Neural progenitor cell (in vitro differentiated cells): Measurements from ENCODE around the gene RNF220. TPM values are rescaled to one million over a fixed set of nuclear protein-coding genes. Genes with fewer than 3 reads are reported as not detected.

ENCODE experiments used
- DNase-seq: peaks from one replicate; pipeline ENCODE4 v3.0.0-alpha.2; 2016; ENCODE audit warnings: low spot score
- H2AFZ ChIP-seq: fragments of 200-600 bp; sonication (generic); replicated peaks from 2 replicates; pipeline ENCODE4 v1.6.1; 2016; ENCODE audit warnings: antibody characterized with exemption
- H3F3A ChIP-seq: fragments of 200-600 bp; sonication (generic); 2 replicates; pipeline ENCODE4 v1.6.1; 2016; ENCODE audit warnings: antibody characterized with exemption, low read depth
- H3K27ac ChIP-seq: fragments of 200-600 bp; sonication (generic); 2 replicates; pipeline ENCODE4 v1.5.1; 2016; ENCODE audit warnings: mild to moderate bottlenecking
- H3K27me3 ChIP-seq: fragments of 200-600 bp; sonication (generic); 2 replicates; pipeline ENCODE4 v1.6.1; 2016; ENCODE audit warnings: mild to moderate bottlenecking, moderate library complexity
- H3K36me3 ChIP-seq: fragments of 200-600 bp; sonication (generic); 2 replicates; pipeline ENCODE4 v1.5.1; 2016
- H3K4me1 ChIP-seq: fragments of 200-600 bp; sonication (generic); 2 replicates; pipeline ENCODE4 v1.6.1; 2016; ENCODE audit warnings: mixed run types
- H3K4me2 ChIP-seq: fragments of 200-600 bp; sonication (generic); 2 replicates; pipeline ENCODE4 v1.6.1; 2016
- H3K4me3 ChIP-seq: fragments of 200-600 bp; sonication (generic); 2 replicates; pipeline ENCODE4 v1.5.1; 2016
- H3K79me2 ChIP-seq: fragments of 200-600 bp; sonication (generic); 2 replicates; pipeline ENCODE4 v1.6.1; 2016; ENCODE audit warnings: low read depth
- H3K9ac ChIP-seq: fragments of 200-600 bp; sonication (generic); 2 replicates; pipeline ENCODE4 v1.6.1; 2016
- H3K9me3 ChIP-seq: fragments of 200-600 bp; sonication (generic); 2 replicates; pipeline ENCODE4 v1.5.1; 2016; ENCODE audit warnings: low read depth
- H4K20me1 ChIP-seq: fragments of 200-600 bp; sonication (generic); 2 replicates; pipeline ENCODE4 v1.6.1; 2016; ENCODE audit warnings: low read depth
- H3K27ac Mint-ChIP-seq: 3 replicates; pipeline ENCODE4 v1.8.0; 2021; ENCODE audit warnings: mixed read lengths
- H3K27me3 Mint-ChIP-seq: 2 replicates; pipeline ENCODE4 v1.8.0; 2022; ENCODE audit warnings: low read depth, mild to moderate bottlenecking, inconsistent platforms, moderate library complexity, mixed read lengths; ENCODE audit not compliant: insufficient read depth
- H3K36me3 Mint-ChIP-seq: 3 replicates; pipeline ENCODE4 v1.8.0; 2021; ENCODE audit warnings: mixed read lengths
- H3K4me1 Mint-ChIP-seq: 3 replicates; pipeline ENCODE4 v1.8.0; 2021; ENCODE audit warnings: mixed read lengths
- H3K4me3 Mint-ChIP-seq: 3 replicates; pipeline ENCODE4 v1.8.0; 2021; ENCODE audit warnings: mild to moderate bottlenecking, moderate library complexity, mixed read lengths
- H3K9me3 Mint-ChIP-seq: 3 replicates; pipeline ENCODE4 v1.8.0; 2020; ENCODE audit warnings: mixed read lengths
- EZH2 ChIP-seq: fragments of 200-600 bp; sonication (generic); IDR thresholded peaks from 2 replicates; pipeline ENCODE4 v1.6.1; 2017; ENCODE audit warnings: antibody characterized with exemption, mild to moderate bottlenecking, moderate library complexity
- EZH2phosphoT487 ChIP-seq: fragments of 200-600 bp; sonication (generic); IDR thresholded peaks from 2 replicates; pipeline ENCODE4 v1.6.1; 2017; ENCODE audit warnings: antibody characterized with exemption
- total RNA-seq: library from RNA; depleted of rRNA; stranded (reverse); fragments of >200 nt; gene quantifications from 2 replicates; pipeline ENCODE4 v1.2.3, GENCODE V29; 2015; ENCODE audit warnings: low replicate concordance
- TF ChIP-seq, protein P1 (sequence below): fragments of 200-600 bp; sonication (generic); IDR thresholded peaks from 2 replicates; pipeline ENCODE4 v1.5.1; 2017; ENCODE audit warnings: antibody characterized with exemption, mild to moderate bottlenecking

Gene RNF220
- total RNA-seq, 1 donor from 2014 or later = 93.8 TPM

DNA sequence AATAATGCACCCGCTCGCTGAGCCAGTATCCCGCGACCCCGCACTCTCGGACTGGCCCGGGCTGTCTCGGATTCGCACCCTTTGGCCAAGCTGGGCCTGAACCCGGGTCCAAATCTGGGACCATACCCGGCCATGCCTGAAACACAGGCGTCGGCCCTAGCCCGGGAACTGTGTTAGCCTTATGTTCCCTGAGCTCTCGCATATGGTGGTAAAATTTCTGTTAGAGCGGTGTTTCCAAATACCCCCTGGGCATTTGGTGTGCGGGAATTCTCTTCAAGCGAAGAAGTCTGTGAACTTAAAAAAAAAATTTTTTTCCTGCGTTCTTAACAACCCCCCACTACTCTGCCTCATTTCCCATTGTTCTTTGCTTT, 3.1 kb downstream of the RNF220 start:
- peak overlapping the region; percentile 52 for H3K4me3 ChIP-seq
- Mint-ChIP-seq H3K27ac (no peak overlapping the region), H3K36me3 (no peaks in the 10 kb centered on the region), H3K4me3 (peak overlapping the region; percentile 84), H3K9me3 (peaks cover 2% of the 10 kb centered on the region), H3K4me1 (peaks cover 17% of the 10 kb centered on the region), H3K27me3 (peaks cover 36% of the 10 kb centered on the region)
- peak; percentile 39 for DNase-seq
- H3K36me3 ChIP-seq = no peaks in the 10 kb centered on the region
- peaks cover 100% of the 10 kb centered on the region for H3K27me3 ChIP-seq
- H3K79me2 ChIP-seq = no peaks in the 10 kb centered on the region
- peaks cover 41% of the 10 kb centered on the region for H3F3A ChIP-seq
- no peak overlapping the region for H3K9ac ChIP-seq
- H3K4me1 ChIP-seq = peaks cover 24% of the 10 kb centered on the region
- no peaks in the 10 kb centered on the region for H3K9me3 ChIP-seq
- no peak overlapping the region for H2AFZ ChIP-seq
- peak; percentile 92 for TF ChIP-seq EZH2phosphoT487
- TF ChIP-seq EZH2 = peak; percentile 96
- TF ChIP-seq, protein P1, sequence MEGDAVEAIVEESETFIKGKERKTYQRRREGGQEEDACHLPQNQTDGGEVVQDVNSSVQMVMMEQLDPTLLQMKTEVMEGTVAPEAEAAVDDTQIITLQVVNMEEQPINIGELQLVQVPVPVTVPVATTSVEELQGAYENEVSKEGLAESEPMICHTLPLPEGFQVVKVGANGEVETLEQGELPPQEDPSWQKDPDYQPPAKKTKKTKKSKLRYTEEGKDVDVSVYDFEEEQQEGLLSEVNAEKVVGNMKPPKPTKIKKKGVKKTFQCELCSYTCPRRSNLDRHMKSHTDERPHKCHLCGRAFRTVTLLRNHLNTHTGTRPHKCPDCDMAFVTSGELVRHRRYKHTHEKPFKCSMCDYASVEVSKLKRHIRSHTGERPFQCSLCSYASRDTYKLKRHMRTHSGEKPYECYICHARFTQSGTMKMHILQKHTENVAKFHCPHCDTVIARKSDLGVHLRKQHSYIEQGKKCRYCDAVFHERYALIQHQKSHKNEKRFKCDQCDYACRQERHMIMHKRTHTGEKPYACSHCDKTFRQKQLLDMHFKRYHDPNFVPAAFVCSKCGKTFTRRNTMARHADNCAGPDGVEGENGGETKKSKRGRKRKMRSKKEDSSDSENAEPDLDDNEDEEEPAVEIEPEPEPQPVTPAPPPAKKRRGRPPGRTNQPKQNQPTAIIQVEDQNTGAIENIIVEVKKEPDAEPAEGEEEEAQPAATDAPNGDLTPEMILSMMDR = no peak
- peaks cover 73% of the 10 kb centered on the region for H4K20me1 ChIP-seq
- no peak overlapping the region for H3K4me2 ChIP-seq
- no peak overlapping the region for H3K27ac ChIP-seq

DNA sequence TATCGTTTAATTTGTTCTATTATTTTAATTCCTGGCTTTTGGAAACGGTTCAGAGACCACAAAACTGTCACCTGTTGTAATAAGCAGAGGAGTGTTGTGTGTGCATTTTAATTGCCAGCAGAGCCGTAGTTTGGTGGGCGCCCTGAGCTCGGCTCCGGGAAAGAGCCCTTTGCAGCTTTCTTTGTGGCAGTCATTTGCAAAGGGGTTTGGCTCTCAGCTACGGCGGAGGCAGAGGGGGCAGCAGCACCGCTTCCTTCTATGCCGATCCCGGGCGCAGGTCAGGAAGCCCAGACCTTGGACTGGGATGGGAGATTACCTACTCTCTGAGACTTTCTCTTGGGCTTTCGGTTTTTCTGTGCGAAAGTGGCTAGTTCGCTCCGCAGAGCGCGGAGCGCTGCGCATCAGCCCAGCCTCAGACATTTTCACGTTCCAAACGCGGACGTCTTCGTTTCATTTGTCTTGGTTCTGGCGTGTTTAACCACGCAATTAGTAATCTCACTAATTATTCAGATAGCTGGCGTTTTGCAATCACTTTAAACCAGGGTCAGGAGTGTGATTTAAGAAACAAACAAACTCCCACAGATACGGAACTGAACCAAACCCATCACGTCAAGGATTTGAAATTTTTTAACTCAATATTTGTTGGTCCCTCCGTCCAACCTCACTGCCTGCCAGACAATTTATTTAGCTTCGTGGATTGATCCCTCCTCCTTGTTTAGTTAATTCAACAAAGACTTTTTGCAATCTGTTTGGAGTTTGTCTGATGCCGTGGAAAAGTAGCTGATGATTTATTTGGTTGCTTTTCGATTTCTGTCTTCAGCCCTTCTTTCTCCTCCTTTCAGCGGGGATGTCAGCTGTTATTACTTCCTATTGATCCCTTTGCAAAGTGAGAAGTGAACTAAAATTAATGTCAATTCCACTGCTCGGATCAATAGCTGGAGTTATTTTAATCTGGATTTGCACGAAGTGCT, 3.9 kb downstream of the RNF220 start:
- Histone ChIP-seq H2AFZ (no peak overlapping the region), H4K20me1 (peaks cover 80% of the 10 kb centered on the region), H3K36me3 (no peaks in the 10 kb centered on the region), H3K9me3 (no peaks in the 10 kb centered on the region), H3K4me1 (peaks cover 24% of the 10 kb centered on the region), H3F3A (peaks cover 44% of the 10 kb centered on the region), H3K4me2 (peak overlapping the region; percentile 39), H3K79me2 (no peaks in the 10 kb centered on the region), H3K4me3 (no peak overlapping the region), H3K27me3 (peaks cover 100% of the 10 kb centered on the region), H3K9ac (no peak overlapping the region), H3K27ac (no peak overlapping the region)
- Mint-ChIP-seq H3K36me3 (no peaks in the 10 kb centered on the region), H3K27me3 (peaks cover 36% of the 10 kb centered on the region), H3K27ac (no peak overlapping the region), H3K4me3 (peak overlapping the region; percentile 84), H3K4me1 (peaks cover 17% of the 10 kb centered on the region), H3K9me3 (peaks cover 2% of the 10 kb centered on the region)
- TF ChIP-seq EZH2phosphoT487 (no peak), EZH2 (peak; percentile 59)
- TF ChIP-seq, protein P1 = peak; percentile 3
- DNase-seq = peak; percentile 87

DNA sequence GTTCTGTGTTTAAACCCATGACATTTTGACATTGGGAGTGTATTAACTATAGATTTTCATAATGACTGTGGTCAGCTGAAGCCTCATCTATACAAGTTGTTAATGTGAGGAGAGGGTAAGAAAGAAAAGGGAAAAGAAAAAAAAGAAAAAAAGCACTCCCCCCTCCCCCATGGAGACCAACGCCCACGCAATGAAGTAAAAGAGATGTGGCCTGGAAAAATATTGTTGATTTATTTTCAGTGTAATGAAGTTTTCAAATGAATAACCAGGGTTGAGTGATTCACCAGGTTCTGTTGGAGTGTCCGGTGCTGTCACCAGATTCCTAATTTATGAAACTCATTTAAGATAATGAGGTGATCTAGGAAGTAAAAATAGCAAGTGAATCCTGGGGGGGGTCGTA, 4.7 kb downstream of the RNF220 start:
- H3F3A ChIP-seq = peaks cover 43% of the 10 kb centered on the region
- H3K36me3 ChIP-seq = no peaks in the 10 kb centered on the region
- peaks cover 2% of the 10 kb centered on the region for H3K9me3 Mint-ChIP-seq
- H3K9me3 ChIP-seq = no peaks in the 10 kb centered on the region
- no peaks in the 10 kb centered on the region for H3K36me3 Mint-ChIP-seq
- peaks cover 36% of the 10 kb centered on the region for H3K27me3 Mint-ChIP-seq
- no peak overlapping the region for H3K4me3 ChIP-seq
- peaks cover 22% of the 10 kb centered on the region for H3K4me1 ChIP-seq
- H3K27ac ChIP-seq = no peak overlapping the region
- peaks cover 17% of the 10 kb centered on the region for H3K4me1 Mint-ChIP-seq
- H3K9ac ChIP-seq = no peak overlapping the region
- H3K27me3 ChIP-seq = peaks cover 100% of the 10 kb centered on the region
- H2AFZ ChIP-seq = no peak overlapping the region
- DNase-seq = no peak
- TF ChIP-seq EZH2phosphoT487 (no peak), EZH2 (no peak)
- TF ChIP-seq, protein P1 = no peak
- no peak overlapping the region for H3K4me2 ChIP-seq
- H3K4me3 Mint-ChIP-seq = no peak overlapping the region
- H3K79me2 ChIP-seq = no peaks in the 10 kb centered on the region
- no peak overlapping the region for H3K27ac Mint-ChIP-seq
- H4K20me1 ChIP-seq = peaks cover 88% of the 10 kb centered on the region
